Loucy (cell line): ENCODE results near the gene CNTNAP2.

Experiments used
- CTCF ChIP-seq: fragments of 200-600 bp; sonication (generic); conservative IDR thresholded peaks from 2 replicates; pipeline ENCODE4 v1.5.1; 2014; ENCODE audit warnings: mild to moderate bottlenecking, antibody characterized with exemption, low read length
- EZH2phosphoT487 ChIP-seq: fragments of 200-600 bp; IDR thresholded peaks from 2 replicates; pipeline ENCODE4 v1.6.1; 2018; ENCODE audit warnings: antibody characterized with exemption, mild to moderate bottlenecking, moderate library complexity, borderline replicate concordance

DNA sequence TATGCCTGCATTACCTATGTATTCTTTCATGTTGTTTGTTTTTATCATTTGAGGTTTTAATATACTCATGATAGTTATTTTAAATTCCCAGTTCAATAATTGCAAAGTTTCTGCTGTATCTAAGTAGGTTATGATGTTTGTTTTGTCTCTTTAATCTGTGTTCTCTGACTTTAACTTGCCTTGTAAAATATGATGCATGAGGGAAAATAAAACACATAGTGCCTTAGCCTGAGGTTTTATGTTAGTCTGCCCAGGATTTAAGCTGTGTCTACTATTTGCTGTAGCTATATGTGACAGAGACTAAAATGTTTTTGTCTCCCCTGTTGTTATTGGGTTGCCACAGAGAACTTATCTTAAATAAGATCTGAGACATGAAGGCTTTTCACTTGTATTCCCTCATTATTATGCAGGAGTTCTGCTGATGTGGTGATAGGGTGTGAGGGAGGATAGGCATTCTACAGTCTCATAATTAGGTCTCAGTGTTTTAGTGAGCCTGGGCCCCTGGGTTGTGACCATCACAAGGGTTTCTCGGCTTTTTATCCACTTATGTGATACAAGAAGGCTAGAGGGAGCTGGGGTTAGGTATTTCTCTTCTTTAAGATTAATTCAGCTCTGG is 582.5 kb downstream of the CNTNAP2 start:
- TF ChIP-seq CTCF (no peak), EZH2phosphoT487 (no peak)
